GM18873 (cell line): ENCODE measurements around the gene CNOT3.
"Not testable (repeated sequence)": the region's sequence is repeated elsewhere in the genome, so short reads cannot be mapped to it uniquely, and the experiment has no call there.

ENCODE experiments used
- ATAC-seq: cut with Tn5 transposase; IDR thresholded peaks from one replicate; pipeline ENCODE4 v1.9.1; 2021; ENCODE audit warnings: mild to moderate bottlenecking, moderate library complexity, moderate number of reproducible peaks; ENCODE audit not compliant: unreplicated experiment, low FRiP score

The CNOT3 gene

GRCh38 chr19:54165222-54165621 lies 27.7 kb downstream of the CNOT3 start:
- no peak for ATAC-seq

GRCh38 chr19:54168174-54168917 lies 30.8 kb downstream of the CNOT3 start:
- no peak for ATAC-seq

GRCh38 chr19:54169149-54169740 lies 31.7 kb downstream of the CNOT3 start:
- no peak for ATAC-seq

- not testable (repeated sequence) for ATAC-seq
Observed at GRCh38 chr19:54171736-54172431, 34.3 kb downstream of the CNOT3 start.

- ATAC-seq = no peak
Observed at GRCh38 chr19:54172471-54173358, 35.2 kb downstream of the CNOT3 start, which contains the start of gene TMC4. TSS of gene TMC4 (minus strand) at chr19:54173160. CDS start at chr19:54173117, 43 bp downstream.

GRCh38 chr19:54173359-54173699 lies 35.8 kb downstream of the CNOT3 start:
- no peak for ATAC-seq

GRCh38 chr19:54173951-54174834 lies 36.6 kb downstream of the CNOT3 start:
- ATAC-seq = no peak

GRCh38 chr19:54178581-54179261 lies 41.2 kb downstream of the CNOT3 start:
- no peak for ATAC-seq

- ATAC-seq = no peak
Observed at GRCh38 chr19:54179262-54179852, 41.8 kb downstream of the CNOT3 start.

- ATAC-seq = no peak
Observed at GRCh38 chr19:54179921-54180461, 42.4 kb downstream of the CNOT3 start.

GRCh38 chr19:54180691-54181091 lies 43.1 kb downstream of the CNOT3 start:
- ATAC-seq = no peak

GRCh38 chr19:54181894-54182293 lies 44.3 kb downstream of the CNOT3 start:
- not testable (repeated sequence) for ATAC-seq

GRCh38 chr19:54183431-54183830 lies 45.9 kb downstream of the CNOT3 start:
- no peak for ATAC-seq

- ATAC-seq = no peak
Observed at GRCh38 chr19:54186351-54186750, 48.8 kb downstream of the CNOT3 start.

GRCh38 chr19:54186934-54187381 lies 49.4 kb downstream of the CNOT3 start:
- ATAC-seq = no peak

GRCh38 chr19:54188215-54188871 lies 50.8 kb downstream of the CNOT3 start:
- ATAC-seq = no peak

- peak; percentile 10 for ATAC-seq
Observed at GRCh38 chr19:54189145-54189734, 51.7 kb downstream of the CNOT3 start, which contains the start of gene MBOAT7. TSS of gene MBOAT7 (minus strand) at chr19:54189580. CDS start at chr19:54188508, 1,072 bp downstream.
